Tibial nerve (tissue), 3 donors: ENCODE results near the gene EPPIN.

ENCODE experiments used
- POLR2A ChIP-seq, 2 donors: fragments of 450-650 bp; IDR thresholded peaks; one replicate each; pipeline ENCODE4 v1.6.1; 2017; ENCODE audit warnings: antibody characterized with exemption in 2 of 2, mild to moderate bottlenecking in 2 of 2, moderate library complexity in 2 of 2
- TF ChIP-seq, protein P1 (sequence below), 5 experiments: fragments of 200-600 bp in 3 of 5; fragments of 450-650 bp in 2 of 5; sonication (generic) in 3 of 5; IDR thresholded peaks; one replicate each; pipeline ENCODE4 v1.5.1; 2016 to 2019; ENCODE audit warnings: antibody characterized with exemption in 5 of 5, mild to moderate bottlenecking in 3 of 5, moderate library complexity in 2 of 5

DNA sequence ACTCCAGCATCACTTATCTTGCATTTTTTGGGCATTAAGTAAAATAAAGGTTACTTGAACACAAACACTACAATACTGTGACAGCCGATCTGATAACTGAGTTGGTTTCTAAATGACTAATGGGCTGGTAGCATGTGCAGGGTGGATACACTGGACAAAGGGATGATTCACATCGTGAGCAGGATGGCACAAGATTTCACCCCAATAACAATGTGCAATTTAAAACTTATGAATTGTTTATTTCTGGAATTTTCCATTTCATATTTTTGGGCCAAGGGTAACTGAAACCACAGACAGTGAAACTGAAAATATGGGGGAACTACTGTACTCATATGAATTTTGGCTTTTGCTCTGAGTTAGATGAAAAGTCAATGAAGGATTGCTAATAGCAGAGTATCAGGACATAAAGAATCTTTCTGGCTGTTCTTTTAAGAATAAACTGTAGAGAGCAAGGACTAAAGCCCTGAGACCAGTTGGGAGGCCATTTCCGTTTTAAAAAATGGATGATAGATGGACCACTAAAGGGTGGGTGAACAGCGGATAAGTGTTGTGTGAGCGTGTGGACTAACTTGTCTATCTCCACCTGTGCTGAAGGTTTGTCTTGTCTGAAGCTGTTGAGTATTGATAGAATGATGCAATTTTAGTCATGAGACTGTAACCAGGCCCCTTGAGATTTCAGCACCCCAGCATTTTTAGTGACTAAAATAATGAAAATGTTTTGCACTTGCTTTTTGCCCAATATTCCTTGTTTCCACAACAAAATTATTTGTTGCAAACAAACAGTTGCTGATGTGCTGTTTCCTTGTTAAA lies 40.0 kb downstream of the EPPIN start:
- TF ChIP-seq, protein P1, sequence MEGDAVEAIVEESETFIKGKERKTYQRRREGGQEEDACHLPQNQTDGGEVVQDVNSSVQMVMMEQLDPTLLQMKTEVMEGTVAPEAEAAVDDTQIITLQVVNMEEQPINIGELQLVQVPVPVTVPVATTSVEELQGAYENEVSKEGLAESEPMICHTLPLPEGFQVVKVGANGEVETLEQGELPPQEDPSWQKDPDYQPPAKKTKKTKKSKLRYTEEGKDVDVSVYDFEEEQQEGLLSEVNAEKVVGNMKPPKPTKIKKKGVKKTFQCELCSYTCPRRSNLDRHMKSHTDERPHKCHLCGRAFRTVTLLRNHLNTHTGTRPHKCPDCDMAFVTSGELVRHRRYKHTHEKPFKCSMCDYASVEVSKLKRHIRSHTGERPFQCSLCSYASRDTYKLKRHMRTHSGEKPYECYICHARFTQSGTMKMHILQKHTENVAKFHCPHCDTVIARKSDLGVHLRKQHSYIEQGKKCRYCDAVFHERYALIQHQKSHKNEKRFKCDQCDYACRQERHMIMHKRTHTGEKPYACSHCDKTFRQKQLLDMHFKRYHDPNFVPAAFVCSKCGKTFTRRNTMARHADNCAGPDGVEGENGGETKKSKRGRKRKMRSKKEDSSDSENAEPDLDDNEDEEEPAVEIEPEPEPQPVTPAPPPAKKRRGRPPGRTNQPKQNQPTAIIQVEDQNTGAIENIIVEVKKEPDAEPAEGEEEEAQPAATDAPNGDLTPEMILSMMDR (IDR thresholded peaks at IDR 0.05) = no peak
- no peak for TF ChIP-seq POLR2A (IDR thresholded peaks at IDR 0.05)
